Lower lobe of right lung (tissue), 2 donors: ENCODE data around the gene RBFA. TPM values are rescaled to one million over a fixed set of nuclear protein-coding genes. Genes with fewer than 3 reads are reported as not detected.
"Not testable (repeated sequence)": the region's sequence is repeated elsewhere in the genome, so short reads cannot be mapped to it uniquely, and the experiment has no call there.

Experiments used
- ATAC-seq, 2 donors: fragments of 200-7000 bp; cut with Tn5 transposase; one replicate each; pipeline ENCODE4 v1.9.1; 2020 to 2022; ENCODE audit warnings: mild to moderate bottlenecking in 2 of 2, moderate library complexity in 2 of 2
- DNase-seq: peaks from one replicate; pipeline ENCODE4 v3.0.0-alpha.2; 2020
- H3K27ac ChIP-seq: fragments of 200-600 bp; one replicate; pipeline ENCODE4 v1.8.0; 2022
- H3K27me3 ChIP-seq: fragments of 200-600 bp; one replicate; pipeline ENCODE4 v1.8.0; 2022; ENCODE audit warnings: low read depth
- H3K36me3 ChIP-seq: fragments of 200-600 bp; one replicate; pipeline ENCODE4 v1.8.0; 2022; ENCODE audit warnings: mild to moderate bottlenecking
- H3K4me1 ChIP-seq: fragments of 200-600 bp; one replicate; pipeline ENCODE4 v1.8.0; 2022
- H3K4me3 ChIP-seq: fragments of 200-600 bp; one replicate; pipeline ENCODE4 v1.8.0; 2022; ENCODE audit warnings: mild to moderate bottlenecking
- H3K9me3 ChIP-seq: fragments of 200-600 bp; one replicate; pipeline ENCODE4 v1.8.0; 2022
- CTCF ChIP-seq: fragments of 200-600 bp; IDR thresholded peaks from one replicate; pipeline ENCODE4 v1.8.0; 2022; ENCODE audit warnings: antibody characterized with exemption, mild to moderate bottlenecking
- intact Hi-C: fragments of 100-400 bp; cut with DNase I; formaldehyde crosslinking; loops from one replicate; pipeline ENCODE4 v1.11.0; 2022
- total RNA-seq: library from RNA; stranded (reverse); fragmentation: NEBNext Ultra II Directional; extraction: Animal tissue kit (Norgen Biotek cat#: 25700); gene quantifications from one replicate; pipeline ENCODE4 v1.2.1, GENCODE V29; 2021
- donor health status: DM: no; HTN: yes; CAD: no; lungs with severe emphysema.

The RBFA gene
- total RNA-seq, 1 donor from 2014 or later: 14.8 TPM

- no peaks in the 10 kb centered on the region for H3K36me3 ChIP-seq
- ATAC-seq (no peak), DNase-seq (no peak)
- H3K27ac ChIP-seq: no peak overlapping the region
- H3K4me1 ChIP-seq: no peaks in the 10 kb centered on the region
- H3K27me3 ChIP-seq: no peaks in the 10 kb centered on the region
- peaks cover 10% of the 10 kb centered on the region for H3K9me3 ChIP-seq
- intact Hi-C loops: no loop called here
- no peak overlapping the region for H3K4me3 ChIP-seq
- no peak for TF ChIP-seq CTCF
Measured at GRCh38 chr18:80012714-80013113, 21.5 kb upstream of the RBFA start.

GRCh38 chr18:80022613-80023012, 11.6 kb upstream of the RBFA start:
- intact Hi-C loops: no loop called here
- peaks cover 73% of the 10 kb centered on the region for H3K9me3 ChIP-seq
- TF ChIP-seq CTCF: no peak
- H3K27ac ChIP-seq: no peak overlapping the region
- no peaks in the 10 kb centered on the region for H3K4me1 ChIP-seq
- no peaks in the 10 kb centered on the region for H3K27me3 ChIP-seq
- H3K4me3 ChIP-seq: no peak overlapping the region
- ATAC-seq: no peak
- no peaks in the 10 kb centered on the region for H3K36me3 ChIP-seq
- no peak for DNase-seq

GRCh38 chr18:80023173-80023572, 11.1 kb upstream of the RBFA start:
- Histone ChIP-seq H3K36me3 (no peaks in the 10 kb centered on the region), H3K27ac (no peak overlapping the region), H3K27me3 (no peaks in the 10 kb centered on the region), H3K4me3 (no peak overlapping the region), H3K9me3 (peaks cover 73% of the 10 kb centered on the region), H3K4me1 (no peaks in the 10 kb centered on the region)
- intact Hi-C loops: no loop called here
- ATAC-seq (no peak), DNase-seq (no peak)
- TF ChIP-seq CTCF: peak; percentile 10

GRCh38 chr18:80026363-80026762, 7.9 kb upstream of the RBFA start:
- ATAC-seq (no peak), DNase-seq (no peak)
- intact Hi-C loops: no loop called here
- Histone ChIP-seq H3K27ac (no peak overlapping the region), H3K36me3 (no peaks in the 10 kb centered on the region), H3K27me3 (no peaks in the 10 kb centered on the region), H3K4me3 (no peak overlapping the region), H3K9me3 (peaks cover 44% of the 10 kb centered on the region), H3K4me1 (no peaks in the 10 kb centered on the region)
- TF ChIP-seq CTCF: no peak

- H3K27ac ChIP-seq, ATAC-seq: not testable (repeated sequence)
- H3K9me3 ChIP-seq: peaks cover 31% of the 10 kb centered on the region
Measured at GRCh38 chr18:80027719-80028118, 6.5 kb upstream of the RBFA start.

GRCh38 chr18:80029690-80030089, 4.5 kb upstream of the RBFA start:
- intact Hi-C loops: no loop called here
- ATAC-seq (no peak), DNase-seq (no peak)
- no peak overlapping the region for H3K27ac ChIP-seq
- H3K36me3 ChIP-seq: no peaks in the 10 kb centered on the region
- no peak overlapping the region for H3K4me3 ChIP-seq
- H3K27me3 ChIP-seq: no peaks in the 10 kb centered on the region
- peaks cover 12% of the 10 kb centered on the region for H3K9me3 ChIP-seq
- H3K4me1 ChIP-seq: peaks cover 8% of the 10 kb centered on the region
- no peak for TF ChIP-seq CTCF

More at GRCh38 chr18:80027719-80028118, 6.5 kb upstream of the RBFA start:
- H3K4me3 ChIP-seq, H3K4me1 ChIP-seq, H3K36me3 ChIP-seq, intact Hi-C loops, H3K27me3 ChIP-seq, DNase-seq: not testable (repeated sequence)
